ENCODE data around the gene ARHGEF37. TPM values are rescaled to one million over a fixed set of nuclear protein-coding genes. Genes with fewer than 3 reads are reported as not detected.

The ARHGEF37 gene
- total RNA-seq, 1 donor from 2014 or later: 1.1 TPM

DNA sequence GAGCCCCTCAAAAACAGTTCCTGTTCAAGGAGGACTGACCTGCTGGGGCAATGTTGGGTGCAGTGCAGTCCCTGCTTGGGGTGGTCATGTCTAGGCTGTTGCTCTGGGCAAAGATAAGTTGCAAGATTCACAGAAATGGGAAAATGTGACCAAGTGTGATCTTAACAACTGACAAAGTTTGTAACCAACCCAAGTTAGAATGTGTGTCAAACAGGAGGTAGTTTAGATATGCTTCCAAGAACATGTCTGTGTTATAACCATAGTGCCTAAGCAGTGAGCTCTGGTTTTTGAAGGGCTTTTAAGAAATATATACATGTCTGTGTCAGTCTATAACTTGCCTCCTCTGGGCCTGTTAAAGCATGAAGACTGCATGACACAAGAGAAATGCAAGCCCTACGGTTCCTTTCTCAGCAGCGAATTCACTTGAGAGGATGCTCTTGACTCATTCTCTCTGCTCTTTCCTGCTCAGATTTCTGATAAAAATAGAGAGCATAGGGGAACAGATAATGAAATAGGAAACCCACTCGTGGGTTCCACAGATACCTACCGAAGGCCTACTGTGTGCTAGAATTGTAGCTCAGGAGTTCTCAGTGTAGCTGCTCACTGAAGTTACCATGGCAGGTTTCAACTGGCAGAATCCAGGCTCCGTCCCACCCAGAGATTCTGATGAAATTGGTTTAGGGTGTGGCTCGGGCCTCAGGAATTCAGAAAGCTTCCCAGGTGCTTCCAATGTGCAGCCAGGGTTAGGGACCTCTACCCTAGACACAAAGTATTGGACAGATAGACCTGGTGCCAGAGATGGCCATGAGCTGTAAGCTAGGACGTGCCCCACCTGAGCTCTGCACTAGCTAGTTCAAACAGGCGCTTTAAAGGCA, 52.4 kb downstream of the ARHGEF37 start:
- ChIA-PET CTCF (interaction anchor here (1.3 to 10.1 kb wide), 4 partner anchors 194 to 357 kb away, joined by 3 to 162 read pairs (median 8); no protein-coding TSS in a partner anchor), POLR2A (no interaction called here)
- TF ChIP-seq, protein P1, sequence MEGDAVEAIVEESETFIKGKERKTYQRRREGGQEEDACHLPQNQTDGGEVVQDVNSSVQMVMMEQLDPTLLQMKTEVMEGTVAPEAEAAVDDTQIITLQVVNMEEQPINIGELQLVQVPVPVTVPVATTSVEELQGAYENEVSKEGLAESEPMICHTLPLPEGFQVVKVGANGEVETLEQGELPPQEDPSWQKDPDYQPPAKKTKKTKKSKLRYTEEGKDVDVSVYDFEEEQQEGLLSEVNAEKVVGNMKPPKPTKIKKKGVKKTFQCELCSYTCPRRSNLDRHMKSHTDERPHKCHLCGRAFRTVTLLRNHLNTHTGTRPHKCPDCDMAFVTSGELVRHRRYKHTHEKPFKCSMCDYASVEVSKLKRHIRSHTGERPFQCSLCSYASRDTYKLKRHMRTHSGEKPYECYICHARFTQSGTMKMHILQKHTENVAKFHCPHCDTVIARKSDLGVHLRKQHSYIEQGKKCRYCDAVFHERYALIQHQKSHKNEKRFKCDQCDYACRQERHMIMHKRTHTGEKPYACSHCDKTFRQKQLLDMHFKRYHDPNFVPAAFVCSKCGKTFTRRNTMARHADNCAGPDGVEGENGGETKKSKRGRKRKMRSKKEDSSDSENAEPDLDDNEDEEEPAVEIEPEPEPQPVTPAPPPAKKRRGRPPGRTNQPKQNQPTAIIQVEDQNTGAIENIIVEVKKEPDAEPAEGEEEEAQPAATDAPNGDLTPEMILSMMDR (IDR thresholded peaks at IDR 0.05): no peak
- Mint-ChIP-seq H3K4me1 (peaks cover 5% of the 10 kb centered on the region), H3K36me3 (ENCODE audit: low read depth) (no peaks in the 10 kb centered on the region), H3K4me3 (no peak overlapping the region), H3K9me3 (no peaks in the 10 kb centered on the region), H3K27me3 (no peaks in the 10 kb centered on the region), H3K27ac (no peak overlapping the region)
- intact Hi-C loops (cut with micrococcal nuclease): no loop called here
- ATAC-seq (ENCODE audit: low read depth) (no peak), DNase-seq (no peak)

DNA sequence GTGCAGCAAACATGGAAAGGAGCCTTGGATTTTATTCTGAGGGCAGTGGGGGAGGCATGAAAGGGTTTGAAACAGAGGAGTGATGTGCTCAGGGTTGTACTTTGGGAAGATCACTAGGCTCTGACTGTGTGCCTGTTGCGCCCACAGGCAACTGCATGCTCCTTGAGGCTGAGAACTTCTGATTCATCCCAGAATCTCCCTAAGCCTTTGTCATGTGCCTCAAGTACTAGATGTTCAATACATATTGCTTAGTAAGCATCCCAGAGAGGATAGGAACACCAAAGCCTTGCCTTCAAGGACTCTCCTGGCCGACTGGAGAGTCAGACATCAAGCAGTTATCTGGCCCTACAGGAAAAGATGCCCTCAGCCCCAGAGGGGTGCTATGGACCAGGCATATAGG, 54.1 kb downstream of the ARHGEF37 start:
- ATAC-seq (ENCODE audit: low read depth) (no peak), DNase-seq (no peak)
- Mint-ChIP-seq H3K27ac (no peak overlapping the region), H3K4me1 (peaks cover 5% of the 10 kb centered on the region), H3K36me3 (ENCODE audit: low read depth) (no peaks in the 10 kb centered on the region), H3K27me3 (no peaks in the 10 kb centered on the region), H3K9me3 (no peaks in the 10 kb centered on the region), H3K4me3 (no peak overlapping the region)
- TF ChIP-seq, protein P1 (IDR thresholded peaks at IDR 0.05): no peak
- ChIA-PET CTCF (interaction anchor here (1.3 to 10.1 kb wide), 4 partner anchors 193 to 355 kb away, joined by 5 to 162 read pairs (median 34); no protein-coding TSS in a partner anchor), POLR2A (no interaction called here)
- intact Hi-C loops (cut with micrococcal nuclease): no loop called here

DNA sequence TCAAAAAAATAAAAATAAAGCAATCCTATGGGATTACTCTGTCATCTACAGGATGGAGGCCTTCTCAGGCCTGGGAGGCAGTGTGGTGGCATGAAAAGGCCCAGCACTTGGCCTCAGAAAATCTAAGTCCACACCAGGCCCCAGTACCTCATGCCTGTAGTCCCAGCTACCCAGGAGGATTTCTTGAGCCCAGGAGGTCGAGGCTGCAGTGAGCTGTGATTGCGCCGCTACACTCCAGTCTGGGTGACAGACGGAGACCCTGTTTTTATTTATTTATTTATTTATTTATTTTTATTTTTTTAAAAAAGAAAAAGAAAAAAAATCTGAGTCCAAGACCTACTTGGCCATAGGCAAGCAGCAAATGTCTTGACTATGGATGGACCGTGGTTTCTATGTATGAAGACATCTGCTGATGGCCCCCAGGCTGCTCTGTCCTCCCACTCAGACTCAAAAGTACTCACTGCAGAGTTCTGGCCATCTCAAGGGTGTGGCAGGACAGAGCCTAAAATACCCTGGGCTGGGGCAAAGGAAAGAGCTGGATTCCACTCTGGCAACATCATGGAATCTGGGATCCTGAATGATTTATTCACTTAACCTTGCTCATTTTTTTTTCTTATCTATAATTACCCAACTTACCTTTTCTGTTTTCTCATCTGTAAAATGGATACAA, 55.0 kb downstream of the ARHGEF37 start:
- H3K4me3 Mint-ChIP-seq: no peak overlapping the region
- intact Hi-C loops (cut with micrococcal nuclease): loop anchor here (1.0 kb wide), 4 partner anchors 192 to 582 kb away; no protein-coding TSS in a partner anchor
- TF ChIP-seq, protein P1 (IDR thresholded peaks at IDR 0.05): no peak
- no peaks in the 10 kb centered on the region for H3K36me3 Mint-ChIP-seq (ENCODE audit: low read depth)
- CTCF ChIA-PET: interaction anchor here (0.9 to 10.1 kb wide), 14 partner anchors 29 to 582 kb away, joined by 3 to 162 read pairs (median 4); partner anchors contain the start of gene PPARGC1B
- no peak for ATAC-seq (ENCODE audit: low read depth)
- H3K27ac Mint-ChIP-seq: no peak overlapping the region
- peaks cover 5% of the 10 kb centered on the region for H3K4me1 Mint-ChIP-seq
- DNase-seq: no peak
- H3K9me3 Mint-ChIP-seq: no peaks in the 10 kb centered on the region
- POLR2A ChIA-PET: interaction anchor here (0.9 to 1.5 kb wide), 2 partner anchors 193 to 195 kb away, joined by 3 to 4 read pairs; no protein-coding TSS in a partner anchor
- no peaks in the 10 kb centered on the region for H3K27me3 Mint-ChIP-seq

DNA sequence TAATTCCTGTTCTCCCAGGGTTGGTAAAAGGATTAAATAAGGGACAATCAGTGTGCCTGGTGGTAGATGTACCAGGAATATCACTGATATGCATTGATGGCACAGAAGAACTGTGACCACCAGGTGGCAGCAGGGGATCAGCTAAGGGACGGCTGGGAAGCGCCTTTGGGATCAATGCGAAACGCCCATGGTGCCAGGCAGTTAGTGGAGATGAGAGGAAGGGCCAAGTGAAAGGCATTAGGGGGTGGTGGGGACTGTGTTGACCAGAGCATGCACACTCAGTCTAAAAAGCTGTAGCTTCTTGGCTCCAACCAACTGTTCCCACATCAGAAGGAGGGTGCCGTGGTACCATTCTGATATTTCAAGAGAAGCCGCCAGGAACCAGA, 55.6 kb downstream of the ARHGEF37 start:
- peak; percentile 55 for DNase-seq
- Mint-ChIP-seq H3K36me3 (ENCODE audit: low read depth) (no peaks in the 10 kb centered on the region), H3K27me3 (no peaks in the 10 kb centered on the region), H3K4me3 (no peak overlapping the region), H3K27ac (no peak overlapping the region), H3K4me1 (peaks cover 5% of the 10 kb centered on the region), H3K9me3 (no peaks in the 10 kb centered on the region)
- intact Hi-C loops (cut with micrococcal nuclease): loop anchor here (1.0 kb wide), 5 partner anchors 30 to 581 kb away; no protein-coding TSS in a partner anchor
- ChIA-PET POLR2A (interaction anchor here (0.9 to 1.5 kb wide), 2 partner anchors 193 to 195 kb away, joined by 3 to 4 read pairs; no protein-coding TSS in a partner anchor), CTCF (interaction anchor here (0.9 to 10.1 kb wide), 14 partner anchors 28 to 581 kb away, joined by 3 to 162 read pairs (median 4); partner anchors contain the start of gene PPARGC1B)
- TF ChIP-seq, protein P1 (IDR thresholded peaks at IDR 0.05): peak; percentile 94
- peak; percentile 70 for ATAC-seq (ENCODE audit: low read depth)

Data from activated B cell treated with CpG ODN at 0.5 μM for 24 hours (primary cell).